Measurements from ENCODE around the gene LRMDA. TPM values are rescaled to one million over a fixed set of nuclear protein-coding genes. Genes with fewer than 3 reads are reported as not detected.

The LRMDA gene
- total RNA-seq, 1 donor from 2014 or later, result not detected

- Mint-ChIP-seq H3K4me1 (no peaks in the 10 kb centered on the region), H3K27me3 (no peaks in the 10 kb centered on the region), H3K27ac (no peak overlapping the region), H3K9me3 (peaks cover 3% of the 10 kb centered on the region), H3K36me3 (ENCODE audit: low read depth) (no peaks in the 10 kb centered on the region), H3K4me3 (no peak overlapping the region)
- DNase-seq, result no peak
- intact Hi-C loops (cut with micrococcal nuclease), result no loop called here
Measured at GRCh38 chr10:75555323-75555722, 123.9 kb downstream of the LRMDA start.

DNA sequence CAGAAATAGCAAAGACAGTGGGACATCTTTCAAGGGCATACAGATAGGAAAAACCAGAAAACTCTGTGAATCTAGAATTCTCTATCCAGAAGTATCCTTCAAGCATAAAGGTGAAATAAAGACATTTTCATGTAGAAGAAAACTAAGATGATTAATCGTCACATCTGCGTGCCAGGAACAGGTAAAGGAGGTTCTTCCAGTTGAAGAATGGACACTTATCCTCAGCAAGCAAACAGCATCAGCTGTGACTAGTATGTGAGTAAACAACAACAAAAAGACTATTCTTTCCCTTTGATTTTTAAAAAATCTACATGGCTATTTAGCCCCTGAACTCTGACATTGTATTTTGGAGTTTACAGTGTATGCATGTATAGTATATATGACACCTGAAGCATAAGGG lies 124.9 kb downstream of the LRMDA start:
- Mint-ChIP-seq H3K4me1 (no peaks in the 10 kb centered on the region), H3K9me3 (peaks cover 3% of the 10 kb centered on the region), H3K27ac (no peak overlapping the region), H3K4me3 (no peak overlapping the region), H3K27me3 (no peaks in the 10 kb centered on the region), H3K36me3 (ENCODE audit: low read depth) (no peaks in the 10 kb centered on the region)
- intact Hi-C loops (cut with micrococcal nuclease), result no loop called here
- DNase-seq, result no peak

DNA sequence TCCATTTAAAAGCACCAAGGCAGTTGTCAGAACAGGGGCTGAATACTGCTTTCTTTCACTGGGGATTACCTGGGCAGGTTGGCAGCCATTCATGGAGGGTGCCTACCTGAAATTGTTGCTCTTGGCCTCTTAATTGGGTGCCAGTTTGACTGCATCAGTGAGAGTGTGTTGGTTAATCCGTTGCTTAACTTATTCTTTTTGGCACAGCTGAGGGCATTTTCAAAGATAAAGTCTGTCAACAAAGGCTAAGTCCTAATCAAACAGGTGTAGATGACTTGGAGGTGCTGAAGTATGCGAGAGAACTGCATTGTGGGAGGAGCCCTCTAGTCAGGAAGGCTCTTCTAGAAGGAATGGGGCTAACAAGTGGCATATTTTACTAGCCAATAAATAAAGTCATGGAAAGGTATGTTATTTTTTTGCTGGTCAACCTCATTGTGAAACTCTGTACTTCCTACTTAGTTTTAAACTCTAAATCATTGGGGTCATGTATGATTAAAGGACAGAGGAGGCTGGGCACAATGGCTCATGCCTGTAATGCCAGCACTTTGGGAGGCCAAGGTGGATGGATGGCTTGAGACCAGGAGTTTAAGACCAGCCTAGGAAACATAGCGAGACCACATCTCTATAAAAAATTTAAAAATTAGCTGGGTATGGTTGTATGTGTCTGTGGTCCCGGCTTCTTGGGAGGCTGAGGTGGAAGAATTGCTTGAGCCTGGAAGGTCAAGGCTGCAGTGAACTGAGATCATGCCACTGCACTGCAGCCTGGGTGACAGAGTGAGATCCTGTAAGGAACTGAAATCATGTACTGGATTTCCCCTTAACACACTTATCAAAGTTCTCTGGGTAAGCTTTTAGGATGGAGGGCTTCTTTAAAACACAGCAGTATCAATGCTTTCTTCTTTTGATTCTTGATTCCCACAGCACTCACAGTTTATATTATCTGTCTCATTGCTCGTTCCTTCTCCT lies 134.1 kb downstream of the LRMDA start:
- Mint-ChIP-seq H3K9me3 (peaks cover 11% of the 10 kb centered on the region), H3K36me3 (ENCODE audit: low read depth) (no peaks in the 10 kb centered on the region), H3K27ac (no peak overlapping the region), H3K27me3 (no peaks in the 10 kb centered on the region), H3K4me1 (no peaks in the 10 kb centered on the region), H3K4me3 (no peak overlapping the region)
- intact Hi-C loops (cut with micrococcal nuclease), result no loop called here
- DNase-seq, result no peak

DNA sequence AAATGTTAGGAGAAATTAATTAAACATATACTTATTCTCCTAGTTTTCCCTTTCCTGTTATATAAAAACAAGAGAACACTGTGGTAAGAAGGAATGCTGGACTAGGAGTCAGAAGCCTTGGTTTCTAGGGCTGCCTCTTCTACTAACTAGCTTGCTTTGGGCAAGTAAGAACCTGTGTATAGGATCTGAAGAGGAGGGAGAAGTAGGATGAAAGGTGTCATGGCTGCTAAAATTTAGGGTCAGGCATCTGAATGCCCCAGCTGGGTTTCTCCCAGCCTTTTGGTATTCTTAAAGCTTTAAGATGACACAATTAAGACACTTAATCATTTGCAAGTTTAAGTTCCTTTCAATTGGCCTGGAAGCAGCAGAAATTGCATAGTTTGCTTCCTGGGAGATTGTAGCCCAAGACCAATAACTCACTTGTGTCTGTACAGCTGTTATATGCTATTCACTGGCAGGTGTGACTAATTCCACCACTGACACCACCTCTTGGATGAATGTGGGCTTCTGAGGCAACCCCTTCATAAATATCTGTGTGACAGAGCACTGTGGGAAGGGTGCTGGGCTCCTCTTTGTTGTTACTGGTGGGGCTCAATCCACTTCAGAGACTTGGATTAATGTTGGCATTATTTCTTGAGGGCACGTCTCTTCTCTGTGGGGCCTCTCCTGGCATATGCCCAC lies 137.2 kb downstream of the LRMDA start:
- Mint-ChIP-seq H3K9me3 (peaks cover 17% of the 10 kb centered on the region), H3K4me1 (no peaks in the 10 kb centered on the region), H3K4me3 (no peak overlapping the region), H3K36me3 (ENCODE audit: low read depth) (no peaks in the 10 kb centered on the region), H3K27ac (no peak overlapping the region), H3K27me3 (no peaks in the 10 kb centered on the region)
- DNase-seq, result no peak
- intact Hi-C loops (cut with micrococcal nuclease), result no loop called here

GRCh38 chr10:75569506-75569905 lies 138.1 kb downstream of the LRMDA start:
- H3K36me3 Mint-ChIP-seq (ENCODE audit: low read depth), result no peaks in the 10 kb centered on the region
- peaks cover 18% of the 10 kb centered on the region for H3K9me3 Mint-ChIP-seq
- no peak overlapping the region for H3K27ac Mint-ChIP-seq
- no peaks in the 10 kb centered on the region for H3K4me1 Mint-ChIP-seq
- H3K27me3 Mint-ChIP-seq, result no peaks in the 10 kb centered on the region
- DNase-seq, result no peak
- H3K4me3 Mint-ChIP-seq, result no peak overlapping the region
- intact Hi-C loops (cut with micrococcal nuclease), result no loop called here

DNA sequence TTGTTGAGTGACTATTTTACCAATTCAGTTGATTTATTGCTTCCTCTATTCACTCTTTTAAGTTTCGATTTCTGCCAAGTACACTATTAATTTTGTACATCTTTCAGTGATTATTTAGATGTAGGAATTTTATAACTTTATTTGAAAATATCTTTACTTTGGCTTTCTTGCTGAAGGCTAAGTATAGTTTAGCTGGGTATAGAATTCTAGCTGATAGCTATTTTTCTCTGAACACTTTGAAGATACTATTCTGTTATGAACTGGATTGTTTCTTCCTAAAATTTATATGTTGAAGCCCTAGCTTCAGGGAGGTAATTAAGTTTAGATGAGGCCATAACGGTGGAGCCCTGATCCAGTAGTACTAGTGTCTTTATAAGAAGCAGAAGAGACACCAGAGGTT lies 141.1 kb downstream of the LRMDA start:
- Mint-ChIP-seq H3K9me3 (peaks cover 17% of the 10 kb centered on the region), H3K36me3 (ENCODE audit: low read depth) (no peaks in the 10 kb centered on the region), H3K4me3 (no peak overlapping the region), H3K27ac (no peak overlapping the region), H3K27me3 (no peaks in the 10 kb centered on the region), H3K4me1 (no peaks in the 10 kb centered on the region)
- intact Hi-C loops (cut with micrococcal nuclease), result no loop called here
- DNase-seq, result no peak

- no peak overlapping the region for H3K4me3 Mint-ChIP-seq
- no peak overlapping the region for H3K27ac Mint-ChIP-seq
- H3K27me3 Mint-ChIP-seq, result no peaks in the 10 kb centered on the region
- H3K36me3 Mint-ChIP-seq (ENCODE audit: low read depth), result no peaks in the 10 kb centered on the region
- peaks cover 15% of the 10 kb centered on the region for H3K9me3 Mint-ChIP-seq
- DNase-seq, result no peak
- intact Hi-C loops (cut with micrococcal nuclease), result no loop called here
- H3K4me1 Mint-ChIP-seq, result no peaks in the 10 kb centered on the region
Measured at GRCh38 chr10:75575940-75576339, 144.5 kb downstream of the LRMDA start.

DNA sequence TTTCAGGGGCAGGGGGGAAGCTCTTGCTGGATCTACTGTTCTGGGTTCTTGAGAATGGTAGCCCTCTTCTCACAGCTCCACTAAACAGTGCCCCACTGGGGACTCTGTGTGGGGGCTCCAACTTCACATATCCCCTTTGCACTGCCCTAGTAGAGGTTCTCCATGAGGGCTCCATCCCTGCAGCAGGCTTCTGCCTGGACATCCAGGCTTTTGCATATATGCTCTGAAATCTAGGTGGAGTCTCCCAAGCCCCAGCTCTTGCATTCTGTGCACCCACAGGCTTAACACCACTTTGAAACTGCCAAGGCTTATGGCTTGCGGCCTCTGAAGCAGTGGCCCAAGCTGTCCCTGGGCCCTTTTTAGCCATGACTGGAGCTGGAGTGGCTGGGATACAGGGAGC lies 150.7 kb downstream of the LRMDA start:
- intact Hi-C loops (cut with micrococcal nuclease), result no loop called here
- Mint-ChIP-seq H3K36me3 (ENCODE audit: low read depth) (no peaks in the 10 kb centered on the region), H3K4me3 (no peak overlapping the region), H3K4me1 (no peaks in the 10 kb centered on the region), H3K9me3 (peaks cover 10% of the 10 kb centered on the region), H3K27ac (no peak overlapping the region), H3K27me3 (no peaks in the 10 kb centered on the region)
- no peak for DNase-seq

- peaks cover 4% of the 10 kb centered on the region for H3K9me3 Mint-ChIP-seq
- H3K27me3 Mint-ChIP-seq, result no peaks in the 10 kb centered on the region
- H3K27ac Mint-ChIP-seq, result no peak overlapping the region
- H3K4me3 Mint-ChIP-seq, result no peak overlapping the region
- intact Hi-C loops (cut with micrococcal nuclease), result no loop called here
- DNase-seq, result no peak
- H3K36me3 Mint-ChIP-seq (ENCODE audit: low read depth), result no peaks in the 10 kb centered on the region
- no peaks in the 10 kb centered on the region for H3K4me1 Mint-ChIP-seq
Measured at GRCh38 chr10:75585294-75585693, 153.9 kb downstream of the LRMDA start.

DNA sequence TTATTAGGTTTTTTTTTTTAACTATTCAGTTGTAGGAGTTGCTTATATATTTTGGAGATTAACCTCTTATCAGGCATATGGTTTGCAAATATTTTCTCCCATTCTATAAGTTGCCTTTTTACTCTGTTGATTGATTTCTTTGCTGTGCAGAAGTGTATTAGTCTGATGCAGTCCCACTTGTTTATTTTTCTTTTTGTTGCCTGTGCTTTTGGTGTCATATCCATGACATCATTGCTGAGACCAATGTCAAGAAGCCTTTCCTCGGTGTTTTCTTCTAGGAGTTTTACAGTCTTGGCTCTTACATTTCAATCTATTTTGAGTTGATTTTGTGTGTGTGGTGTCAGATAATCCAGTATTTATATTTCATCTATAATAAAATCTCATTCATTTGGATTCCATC lies 155.4 kb downstream of the LRMDA start:
- no peaks in the 10 kb centered on the region for H3K4me1 Mint-ChIP-seq
- no peaks in the 10 kb centered on the region for H3K27me3 Mint-ChIP-seq
- H3K27ac Mint-ChIP-seq, result no peak overlapping the region
- no peak for DNase-seq
- H3K9me3 Mint-ChIP-seq, result peaks cover 4% of the 10 kb centered on the region
- no peak overlapping the region for H3K4me3 Mint-ChIP-seq
- intact Hi-C loops (cut with micrococcal nuclease), result no loop called here
- no peaks in the 10 kb centered on the region for H3K36me3 Mint-ChIP-seq (ENCODE audit: low read depth)

GRCh38 chr10:75588031-75588430 lies 156.6 kb downstream of the LRMDA start:
- H3K27ac Mint-ChIP-seq, result no peak overlapping the region
- no peak for DNase-seq
- H3K9me3 Mint-ChIP-seq, result peaks cover 4% of the 10 kb centered on the region
- H3K4me3 Mint-ChIP-seq, result no peak overlapping the region
- no peaks in the 10 kb centered on the region for H3K4me1 Mint-ChIP-seq
- no peaks in the 10 kb centered on the region for H3K27me3 Mint-ChIP-seq
- no peaks in the 10 kb centered on the region for H3K36me3 Mint-ChIP-seq (ENCODE audit: low read depth)
- intact Hi-C loops (cut with micrococcal nuclease), result no loop called here

DNA sequence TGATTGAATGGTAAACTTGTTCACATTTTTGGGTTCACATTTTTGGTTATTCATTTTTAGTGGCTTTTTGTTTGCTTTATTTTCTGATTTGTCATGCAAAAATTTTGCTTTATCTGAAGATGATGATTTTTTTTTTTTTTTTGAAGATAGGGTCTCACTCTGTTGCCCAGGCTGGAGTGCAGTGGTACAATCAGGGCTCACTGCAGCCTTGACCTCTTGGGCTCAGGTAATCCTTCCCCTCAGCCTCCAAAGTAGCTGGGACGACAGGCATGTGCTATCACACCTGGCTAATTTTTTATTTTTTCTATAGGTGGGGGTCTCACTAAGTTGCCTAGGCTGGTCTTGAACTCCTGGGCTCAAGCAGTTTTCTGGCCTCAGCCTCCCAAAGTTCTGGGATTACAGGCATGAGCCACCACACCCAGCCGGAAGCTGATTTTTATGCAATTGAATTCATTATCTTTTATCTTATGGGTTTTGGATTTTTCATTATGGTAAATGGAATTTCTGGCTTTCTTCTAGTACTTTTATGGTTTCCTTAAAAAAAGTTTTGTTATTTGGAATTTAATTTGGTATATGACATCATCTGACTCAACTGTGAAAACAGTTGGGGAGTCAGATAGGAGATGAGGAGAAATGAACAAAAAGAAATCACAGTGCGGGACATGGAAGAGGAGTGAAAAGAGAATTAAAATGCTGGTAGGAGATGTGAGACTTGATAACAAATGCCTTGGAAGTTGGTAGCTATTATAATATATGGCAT lies 158.7 kb downstream of the LRMDA start:
- no peaks in the 10 kb centered on the region for H3K4me1 Mint-ChIP-seq
- no peaks in the 10 kb centered on the region for H3K36me3 Mint-ChIP-seq (ENCODE audit: low read depth)
- H3K27ac Mint-ChIP-seq, result no peak overlapping the region
- no peaks in the 10 kb centered on the region for H3K9me3 Mint-ChIP-seq
- H3K4me3 Mint-ChIP-seq, result no peak overlapping the region
- no peaks in the 10 kb centered on the region for H3K27me3 Mint-ChIP-seq
- intact Hi-C loops (cut with micrococcal nuclease), result no loop called here
- DNase-seq, result no peak

- no peak overlapping the region for H3K27ac Mint-ChIP-seq
- no peaks in the 10 kb centered on the region for H3K27me3 Mint-ChIP-seq
- DNase-seq, result no peak
- H3K4me3 Mint-ChIP-seq, result no peak overlapping the region
- no peaks in the 10 kb centered on the region for H3K36me3 Mint-ChIP-seq (ENCODE audit: low read depth)
- H3K4me1 Mint-ChIP-seq, result no peaks in the 10 kb centered on the region
- no peaks in the 10 kb centered on the region for H3K9me3 Mint-ChIP-seq
- intact Hi-C loops (cut with micrococcal nuclease), result no loop called here
Measured at GRCh38 chr10:75592151-75592787, 160.8 kb downstream of the LRMDA start.
